ENCODE data around the gene TCIRG1. TPM values are rescaled to one million over a fixed set of nuclear protein-coding genes. Genes with fewer than 3 reads are reported as not detected.

Gene TCIRG1
- total RNA-seq, 4 donors from 2014 or later = 260 to 697 (median 380) TPM

GRCh38 chr11:68044898-68045351 is 6.1 kb downstream of the TCIRG1 start:
- Histone ChIP-seq H3K27ac (no peak overlapping the region), H3K4me1 (peaks cover 10 to 15% (median 14%) of the 10 kb centered on the region in 4 donors), H3K4me3 (no peak overlapping the region), H3K9me3 (no peaks in the 10 kb centered on the region), H3K36me3 (peaks cover 0 to 25% (median 12%) of the 10 kb centered on the region in 4 donors), H3K27me3 (no peaks in the 10 kb centered on the region)
- no peak for TF ChIP-seq CTCF (IDR thresholded peaks at IDR 0.05)
- no peak for TF ChIP-seq POLR2A (IDR thresholded peaks at IDR 0.05)
- no peak for TF ChIP-seq EP300 (IDR thresholded peaks at IDR 0.05; ENCODE audit: low read depth)
- no peak for TF ChIP-seq POLR2AphosphoS5 (IDR thresholded peaks at IDR 0.05)
- intact Hi-C loops (cut with DNase I; ENCODE audit: low total_unique reads) (no loop called here), in situ Hi-C loops (cut with MboI; ENCODE audit: low pct_ligation_motif_present in 1 of 4, low pct_unique_long_range_greater_than_20kb in 1 of 4, low sequenced_read_pairs in 3 of 4) (no loop called here)
- WGBS, 2 donors (ENCODE audit: low coverage in 1 of 2) = 97% methylated on average over 18 of the region's 18 CpGs; no CpG with 5 or more reads in 1 of the 2 donors
- DNase-seq = no peak

- Histone ChIP-seq H3K9me3 (no peaks in the 10 kb centered on the region), H3K36me3 (peaks cover 0 to 26% (median 14%) of the 10 kb centered on the region in 4 donors), H3K4me1 (no peaks in the 10 kb centered on the region), H3K27me3 (no peaks in the 10 kb centered on the region), H3K27ac (no peak overlapping the region), H3K4me3 (no peak overlapping the region)
- no peak for DNase-seq
- no peak for TF ChIP-seq EP300 (IDR thresholded peaks at IDR 0.05; ENCODE audit: low read depth)
- intact Hi-C loops (cut with DNase I; ENCODE audit: low total_unique reads) (no loop called here), in situ Hi-C loops (cut with MboI; ENCODE audit: low pct_ligation_motif_present in 1 of 4, low pct_unique_long_range_greater_than_20kb in 1 of 4, low sequenced_read_pairs in 3 of 4) (no loop called here)
- WGBS, 2 donors (ENCODE audit: low coverage in 1 of 2) = 91 to 100% methylated on average over 1 to 29 of the region's 37 CpGs
Observed at GRCh38 chr11:68047437-68048290, 8.8 kb downstream of the TCIRG1 start.

GRCh38 chr11:68048681-68049508 is 10.1 kb downstream of the TCIRG1 start:
- intact Hi-C loops (cut with DNase I; ENCODE audit: low total_unique reads) (no loop called here), in situ Hi-C loops (cut with MboI; ENCODE audit: low pct_ligation_motif_present in 1 of 4, low pct_unique_long_range_greater_than_20kb in 1 of 4, low sequenced_read_pairs in 3 of 4) (no loop called here)
- Histone ChIP-seq H3K27ac (no peak overlapping the region), H3K9me3 (no peaks in the 10 kb centered on the region), H3K4me1 (no peaks in the 10 kb centered on the region), H3K36me3 (peaks cover 0 to 27% (median 12%) of the 10 kb centered on the region in 4 donors), H3K27me3 (no peaks in the 10 kb centered on the region), H3K4me3 (no peak overlapping the region)
- TF ChIP-seq EP300 (IDR thresholded peaks at IDR 0.05; ENCODE audit: low read depth) (no peak), CTCF (IDR thresholded peaks at IDR 0.05) (no peak), POLR2A (IDR thresholded peaks at IDR 0.05) (no peak), POLR2AphosphoS5 (IDR thresholded peaks at IDR 0.05) (no peak)
- 89% methylated on average over 29 of the region's 35 CpGs; no CpG with 5 or more reads in 1 of the 2 donors for WGBS, 2 donors (ENCODE audit: low coverage in 1 of 2)
- DNase-seq = no peak

GRCh38 chr11:68049509-68050370 is 10.9 kb downstream of the TCIRG1 start:
- TF ChIP-seq CTCF (IDR thresholded peaks at IDR 0.05) (no peak), EP300 (IDR thresholded peaks at IDR 0.05; ENCODE audit: low read depth) (no peak), POLR2A (IDR thresholded peaks at IDR 0.05) (no peak), POLR2AphosphoS5 (IDR thresholded peaks at IDR 0.05) (no peak)
- Histone ChIP-seq H3K9me3 (no peaks in the 10 kb centered on the region), H3K36me3 (peaks cover 0 to 29% (median 9%) of the 10 kb centered on the region in 4 donors), H3K27ac (no peak overlapping the region), H3K4me3 (no peak overlapping the region), H3K4me1 (no peaks in the 10 kb centered on the region), H3K27me3 (no peaks in the 10 kb centered on the region)
- intact Hi-C loops (cut with DNase I; ENCODE audit: low total_unique reads) (no loop called here), in situ Hi-C loops (cut with MboI; ENCODE audit: low pct_ligation_motif_present in 1 of 4, low pct_unique_long_range_greater_than_20kb in 1 of 4, low sequenced_read_pairs in 3 of 4) (no loop called here)
- no peak for DNase-seq
- WGBS, 2 donors (ENCODE audit: low coverage in 1 of 2) = 94% methylated on average over 28 of the region's 40 CpGs; no CpG with 5 or more reads in 1 of the 2 donors
